GM04504 (cell line): ENCODE data around the gene UBE2O.

ENCODE experiments used
- DNase-seq: peaks from one replicate; pipeline ENCODE4 v3.0.0-alpha.2; 2012; ENCODE audit warnings: low read depth

The UBE2O gene

GRCh38 chr17:76388966-76389888 is 63.7 kb downstream of the UBE2O start:
- no peak for DNase-seq

GRCh38 chr17:76386966-76387765 is 65.8 kb downstream of the UBE2O start:
- DNase-seq: no peak

- DNase-seq: peak; percentile 83
Observed at GRCh38 chr17:76385892-76386786, 66.8 kb downstream of the UBE2O start.

GRCh38 chr17:76384987-76385891 is 67.7 kb downstream of the UBE2O start:
- peak; percentile 53 for DNase-seq

GRCh38 chr17:76384222-76384986 is 68.5 kb downstream of the UBE2O start, which contains the start of gene SPHK1:
Gene SPHK1, plus strand, starts transcription at chr17:76384609. Its CDS starts 1,036 bp downstream, at chr17:76385645.
- peak; percentile 76 for DNase-seq

GRCh38 chr17:76383546-76384221 is 69.3 kb downstream of the UBE2O start:
- DNase-seq: peak; percentile 24

GRCh38 chr17:76382803-76383545 is 70.0 kb downstream of the UBE2O start:
- peak; percentile 46 for DNase-seq

- DNase-seq: no peak
Observed at GRCh38 chr17:76382351-76382802, 70.6 kb downstream of the UBE2O start.

GRCh38 chr17:76381633-76382350 is 71.2 kb downstream of the UBE2O start:
- no peak for DNase-seq

- no peak for DNase-seq
Observed at GRCh38 chr17:76379646-76380376, 73.1 kb downstream of the UBE2O start.

- no peak for DNase-seq
Observed at GRCh38 chr17:76379275-76379641, 73.7 kb downstream of the UBE2O start.

GRCh38 chr17:76378548-76379274 is 74.2 kb downstream of the UBE2O start:
- no peak for DNase-seq

GRCh38 chr17:76376318-76377133 is 76.4 kb downstream of the UBE2O start:
- DNase-seq: no peak

- DNase-seq: peak; percentile 95
Observed at GRCh38 chr17:76371656-76372628, 81.0 kb downstream of the UBE2O start.
